Measurements from ENCODE around the gene POGZ.
A peak's percentile ranks its signal among the peaks of the same experiment; 100 is the strongest.

POGZ gene

DNA sequence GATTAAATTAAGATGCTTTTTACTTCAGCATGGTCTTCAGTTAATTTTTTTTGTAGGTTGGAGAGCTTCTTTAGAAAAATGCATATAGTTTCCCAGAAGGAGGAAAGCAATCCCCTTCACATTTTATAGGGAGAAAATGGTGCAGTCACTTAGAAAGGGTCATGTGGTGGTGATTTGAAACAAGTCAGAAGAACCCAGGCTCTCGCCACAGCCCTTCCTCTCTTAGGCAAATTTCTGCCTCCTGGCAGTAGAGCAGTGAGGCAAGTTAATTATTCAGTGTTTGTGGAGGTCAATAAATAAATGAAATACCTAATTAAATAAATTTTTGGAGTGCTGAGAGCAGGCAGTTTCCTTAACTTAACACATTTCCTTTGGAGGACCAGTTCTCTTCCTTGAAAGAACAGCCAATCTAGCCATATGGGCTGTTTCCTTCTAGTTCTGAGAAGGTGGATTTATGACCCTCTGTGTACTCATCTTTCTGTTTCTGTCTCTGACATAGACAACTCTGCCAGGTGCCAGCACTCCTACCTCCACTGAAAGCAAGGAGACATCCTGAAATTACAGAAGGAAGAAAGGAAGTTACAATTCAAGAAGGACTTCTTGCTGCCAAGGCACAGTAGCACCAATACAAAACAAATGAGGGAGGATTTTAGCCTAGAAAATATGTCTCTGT, 19.0 kb upstream of the POGZ start:
- Histone ChIP-seq H3K27ac (no peak overlapping the region), H3K9ac (no peak overlapping the region), H3K27me3 (peaks cover 0 to 7% (median 4%) of the 10 kb centered on the region in 11 experiments; a peak in 7 of 22 replicates), H3K9me3 (replicated peaks in 1 of 11) (peaks cover 14 to 21% (median 17%) of the 10 kb centered on the region in 11 experiments), H3K36me3 (no peaks in the 10 kb centered on the region), H4K20me1 (no peaks in the 10 kb centered on the region), H3K4me1 (no peaks in the 10 kb centered on the region), H3K4me2 (no peak overlapping the region), H3K4me3 (no peak overlapping the region)
- TF ChIP-seq Cebpa-rat (IDR thresholded peaks at IDR 0.05): no peak

DNA sequence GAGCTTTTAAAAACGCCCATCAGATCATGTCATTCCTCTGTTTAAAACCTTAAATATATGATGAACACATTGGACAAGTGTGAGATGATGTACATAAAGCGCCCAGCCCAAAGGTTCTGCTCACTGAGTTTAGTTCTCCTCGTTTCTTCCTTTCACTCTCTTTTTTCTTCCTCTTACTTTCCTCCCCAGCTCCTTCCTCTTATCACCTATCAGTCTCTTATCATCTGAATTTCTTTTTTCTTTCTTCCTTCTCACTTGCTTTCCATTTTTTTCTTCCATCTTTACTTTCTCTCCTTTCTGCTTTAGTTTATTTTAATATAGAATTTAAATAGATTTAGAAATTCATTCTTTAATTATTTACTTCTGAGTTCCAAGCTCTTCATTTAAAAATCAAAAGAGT, 17.8 kb upstream of the POGZ start:
- no peaks in the 10 kb centered on the region for H4K20me1 ChIP-seq
- H3K9ac ChIP-seq: no peak overlapping the region
- H3K27ac ChIP-seq: no peak overlapping the region
- H3K4me2 ChIP-seq: no peak overlapping the region
- TF ChIP-seq Cebpa-rat (IDR thresholded peaks at IDR 0.05): no peak
- H3K4me3 ChIP-seq: no peak overlapping the region
- H3K27me3 ChIP-seq: peaks cover 0 to 15% (median 6%) of the 10 kb centered on the region in 11 experiments; a peak in 7 of 22 replicates
- H3K36me3 ChIP-seq: no peaks in the 10 kb centered on the region
- peaks cover 9 to 14% (median 11%) of the 10 kb centered on the region in 11 experiments for H3K9me3 ChIP-seq (replicated peaks in 1 of 11)
- H3K4me1 ChIP-seq: no peaks in the 10 kb centered on the region

- H3K4me3 ChIP-seq: no peak overlapping the region
- H3K9ac ChIP-seq: no peak overlapping the region
- TF ChIP-seq Cebpa-rat (IDR thresholded peaks at IDR 0.05): no peak
- no peaks in the 10 kb centered on the region for H3K4me1 ChIP-seq
- no peak overlapping the region for H3K27ac ChIP-seq
- H3K27me3 ChIP-seq: peaks cover 0 to 15% (median 6%) of the 10 kb centered on the region in 11 experiments; a peak in 7 of 22 replicates
- H3K9me3 ChIP-seq (replicated peaks in 1 of 11): peaks cover 0 to 4% (median 2%) of the 10 kb centered on the region in 11 experiments; a peak in 6 of 22 replicates
- no peak overlapping the region for H3K4me2 ChIP-seq
- no peaks in the 10 kb centered on the region for H3K36me3 ChIP-seq
- H4K20me1 ChIP-seq: no peaks in the 10 kb centered on the region
These were observed 16.8 kb upstream of the POGZ start for GRCh38 chr1:151476083-151476482.

GRCh38 chr1:151475175-151475574, 15.9 kb upstream of the POGZ start:
- TF ChIP-seq Cebpa-rat (IDR thresholded peaks at IDR 0.05): no peak
- Histone ChIP-seq H3K9ac (no peak overlapping the region), H3K4me2 (no peak overlapping the region), H3K4me1 (no peaks in the 10 kb centered on the region), H3K27me3 (peaks cover 0 to 15% (median 6%) of the 10 kb centered on the region in 11 experiments; a peak in 7 of 22 replicates), H4K20me1 (no peaks in the 10 kb centered on the region), H3K4me3 (no peak overlapping the region), H3K27ac (no peak overlapping the region), H3K36me3 (no peaks in the 10 kb centered on the region), H3K9me3 (replicated peaks in 1 of 11) (no peaks in the 10 kb centered on the region)

DNA sequence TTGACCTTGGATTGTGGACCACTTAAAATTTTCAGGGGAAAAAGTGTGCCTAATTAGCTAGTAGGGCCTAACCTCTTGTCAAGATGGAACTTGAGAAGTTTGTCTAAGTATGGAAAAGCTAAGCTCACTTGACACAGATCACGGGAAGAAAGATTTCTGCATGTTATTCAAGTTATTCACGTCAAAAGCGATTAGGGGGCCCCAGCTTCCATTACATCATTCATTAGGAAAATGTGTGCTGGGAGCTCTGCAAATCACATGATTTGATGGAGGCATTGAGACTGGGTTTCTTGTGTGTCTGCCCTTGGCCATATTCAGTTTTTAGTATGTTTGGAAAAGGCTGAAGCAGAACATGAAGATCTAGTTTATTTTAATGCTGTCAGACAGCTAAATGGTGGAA, 15.5 kb upstream of the POGZ start:
- no peaks in the 10 kb centered on the region for H3K9me3 ChIP-seq (replicated peaks in 1 of 11)
- H3K27me3 ChIP-seq: peaks cover 0 to 15% (median 6%) of the 10 kb centered on the region in 11 experiments; a peak in 7 of 22 replicates
- no peaks in the 10 kb centered on the region for H3K36me3 ChIP-seq
- no peak overlapping the region for H3K27ac ChIP-seq
- no peaks in the 10 kb centered on the region for H4K20me1 ChIP-seq
- no peak overlapping the region for H3K4me2 ChIP-seq
- no peaks in the 10 kb centered on the region for H3K4me1 ChIP-seq
- H3K4me3 ChIP-seq: no peak overlapping the region
- no peak overlapping the region for H3K9ac ChIP-seq
- TF ChIP-seq Cebpa-rat (IDR thresholded peaks at IDR 0.05): no peak

DNA sequence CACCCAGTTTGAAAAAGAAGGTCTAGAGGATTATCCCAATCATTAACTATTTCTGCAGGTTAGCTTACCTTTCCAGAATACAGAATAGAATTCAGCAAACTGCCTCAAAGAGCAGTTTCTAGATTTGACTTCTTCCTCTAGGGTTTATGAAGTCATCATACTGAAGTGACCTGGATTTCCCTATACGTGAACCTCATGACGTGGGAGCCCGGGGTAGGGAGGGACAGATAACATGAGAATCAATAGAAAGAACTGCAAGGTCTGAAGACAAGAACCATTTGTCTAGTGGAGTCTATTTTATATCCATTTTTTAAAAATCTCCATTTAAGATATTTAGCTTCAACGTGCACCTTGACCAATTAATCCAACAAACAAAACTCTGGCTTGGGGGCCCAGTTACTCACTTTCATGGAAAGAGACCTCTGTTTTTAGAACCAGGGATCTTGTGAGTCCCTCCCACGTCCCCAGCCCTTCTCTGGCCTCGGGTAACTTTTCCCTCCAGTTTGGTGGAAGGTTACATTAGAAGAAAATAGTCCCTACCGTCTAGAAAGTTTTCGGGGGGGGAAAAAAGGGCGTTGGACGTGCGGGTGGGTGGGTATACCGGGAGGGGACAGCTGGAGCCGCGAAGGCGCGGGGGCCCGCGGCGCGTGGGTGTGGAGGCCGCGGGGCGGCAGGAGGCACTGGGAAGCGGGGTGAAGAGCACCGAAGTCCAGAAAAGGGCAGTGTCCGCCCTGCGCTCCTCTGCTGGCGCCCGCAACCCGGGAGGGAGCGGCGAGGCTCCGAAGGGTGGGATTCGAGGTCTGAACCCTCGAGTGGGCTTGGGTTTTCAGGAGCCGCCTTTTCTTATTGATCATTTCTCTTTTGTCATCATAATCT, 13.8 kb upstream of the POGZ start:
- Histone ChIP-seq H3K4me2 (peak overlapping the region in 4 of 11 experiments; percentile 7 to 48 (median 30); a peak in 4 of 22 replicates), H3K36me3 (no peaks in the 10 kb centered on the region), H4K20me1 (no peaks in the 10 kb centered on the region), H3K9ac (no peak overlapping the region), H3K4me1 (no peaks in the 10 kb centered on the region), H3K4me3 (no peak overlapping the region), H3K27ac (no peak overlapping the region), H3K9me3 (replicated peaks in 1 of 11) (no peaks in the 10 kb centered on the region), H3K27me3 (peaks cover 0 to 15% (median 6%) of the 10 kb centered on the region in 11 experiments; a peak in 7 of 22 replicates)
- TF ChIP-seq Cebpa-rat (IDR thresholded peaks at IDR 0.05): no peak

DNA sequence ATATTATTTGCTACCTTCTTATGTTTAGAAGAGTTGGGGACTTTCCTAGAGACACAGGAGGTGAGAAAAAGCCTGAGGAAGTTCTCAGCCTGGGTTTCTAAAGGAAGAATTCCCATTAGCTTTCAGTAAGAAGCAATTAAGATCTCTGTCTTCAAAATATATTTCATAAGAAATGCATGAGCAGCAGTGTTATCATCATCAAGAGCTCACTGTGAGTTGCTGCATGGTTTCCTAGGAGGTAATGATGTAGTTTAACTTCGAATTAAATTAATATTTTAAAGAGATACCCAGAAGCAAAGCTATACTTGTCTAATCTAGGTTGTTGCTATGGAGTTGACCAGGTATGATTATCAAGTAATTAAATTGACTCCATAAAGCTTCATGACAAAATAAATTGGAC, 5.7 kb upstream of the POGZ start:
- Histone ChIP-seq H3K27ac (no peak overlapping the region), H4K20me1 (no peaks in the 10 kb centered on the region), H3K4me3 (no peak overlapping the region), H3K36me3 (no peaks in the 10 kb centered on the region), H3K9me3 (replicated peaks in 1 of 11) (no peaks in the 10 kb centered on the region), H3K4me1 (peaks cover 0 to 2% (median under 1%) of the 10 kb centered on the region in 10 experiments; a peak in 9 of 20 replicates), H3K4me2 (no peak overlapping the region), H3K27me3 (no peaks in the 10 kb centered on the region), H3K9ac (no peak overlapping the region)
- no peak for TF ChIP-seq Cebpa-rat (IDR thresholded peaks at IDR 0.05)

DNA sequence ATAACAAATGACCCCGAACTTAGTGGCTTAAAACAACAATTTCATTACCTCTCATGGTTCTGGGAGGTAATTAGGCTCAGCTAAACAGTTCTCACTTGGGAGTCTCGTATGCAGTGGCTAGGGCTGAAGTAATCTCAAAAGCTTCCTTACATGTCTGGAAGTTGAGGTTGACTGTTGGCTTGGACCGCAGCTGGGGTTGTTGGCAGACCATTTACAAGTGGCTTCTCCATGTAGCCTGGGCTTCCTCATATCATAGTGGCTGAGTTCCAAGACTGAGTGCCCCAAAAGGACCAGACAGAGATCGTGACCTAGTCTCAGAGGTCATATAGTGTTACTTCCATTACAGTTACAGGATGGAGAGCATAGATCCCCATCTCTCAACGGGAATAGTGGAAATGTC, 2.4 kb upstream of the POGZ start:
- H4K20me1 ChIP-seq: peaks cover 5 to 17% (median 11%) of the 10 kb centered on the region in 11 experiments; a peak in 17 of 22 replicates
- peaks cover 9 to 18% (median 16%) of the 10 kb centered on the region in 10 experiments for H3K4me1 ChIP-seq
- H3K36me3 ChIP-seq: no peaks in the 10 kb centered on the region
- no peak overlapping the region for H3K4me3 ChIP-seq
- H3K27ac ChIP-seq: no peak overlapping the region
- no peak overlapping the region for H3K9ac ChIP-seq
- no peak overlapping the region for H3K4me2 ChIP-seq
- TF ChIP-seq Cebpa-rat (IDR thresholded peaks at IDR 0.05): no peak
- no peaks in the 10 kb centered on the region for H3K27me3 ChIP-seq
- no peaks in the 10 kb centered on the region for H3K9me3 ChIP-seq (replicated peaks in 1 of 11)

GRCh38 chr1:151458802-151459330, 428 bp downstream of the POGZ start:
- peak overlapping the region; percentile 84 to 89 (median 87) for H3K9ac ChIP-seq
- H3K27ac ChIP-seq: peak overlapping the region; percentile 81 to 93 (median 87); a peak in 21 of 22 replicates
- peak overlapping the region; percentile 70 to 78 (median 75) for H3K4me3 ChIP-seq
- peaks cover 31 to 42% (median 39%) of the 10 kb centered on the region in 10 experiments for H3K4me1 ChIP-seq
- no peaks in the 10 kb centered on the region for H3K9me3 ChIP-seq (replicated peaks in 1 of 11)
- peaks cover 25 to 45% (median 37%) of the 10 kb centered on the region in 11 experiments; a peak in 21 of 22 replicates for H4K20me1 ChIP-seq
- no peak for TF ChIP-seq Cebpa-rat (IDR thresholded peaks at IDR 0.05)
- H3K4me2 ChIP-seq: no peak overlapping the region
- peaks cover 5 to 11% (median 9%) of the 10 kb centered on the region in 11 experiments; a peak in 18 of 22 replicates for H3K36me3 ChIP-seq
- H3K27me3 ChIP-seq: no peaks in the 10 kb centered on the region
